NCI-H2171 (cell line): ENCODE data around the gene COL1A2.
A peak's percentile ranks its signal among the peaks of the same experiment; 100 is the strongest.

ENCODE experiments used
- DNase-seq: peaks from one replicate; lab custom pipeline; 2025; lab: John Stamatoyannopoulos, UW

The COL1A2 gene

GRCh38 chr7:94410413-94411187 is 15.9 kb downstream of the COL1A2 start:
- no peak for DNase-seq

DNA sequence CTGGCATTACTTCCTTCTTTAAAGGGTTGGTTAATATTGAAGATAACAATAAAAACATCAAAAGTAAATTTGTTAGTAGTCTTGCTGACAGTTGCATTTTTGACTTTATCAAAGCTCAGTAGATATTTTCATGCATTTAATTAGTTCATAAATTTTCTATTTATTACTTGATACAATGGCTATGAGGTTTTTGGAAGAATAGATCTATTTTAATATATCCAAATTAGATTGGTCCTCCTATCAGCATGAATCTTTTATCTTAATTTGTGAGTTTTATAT is 16.4 kb downstream of the COL1A2 start:
- DNase-seq, result no peak

DNA sequence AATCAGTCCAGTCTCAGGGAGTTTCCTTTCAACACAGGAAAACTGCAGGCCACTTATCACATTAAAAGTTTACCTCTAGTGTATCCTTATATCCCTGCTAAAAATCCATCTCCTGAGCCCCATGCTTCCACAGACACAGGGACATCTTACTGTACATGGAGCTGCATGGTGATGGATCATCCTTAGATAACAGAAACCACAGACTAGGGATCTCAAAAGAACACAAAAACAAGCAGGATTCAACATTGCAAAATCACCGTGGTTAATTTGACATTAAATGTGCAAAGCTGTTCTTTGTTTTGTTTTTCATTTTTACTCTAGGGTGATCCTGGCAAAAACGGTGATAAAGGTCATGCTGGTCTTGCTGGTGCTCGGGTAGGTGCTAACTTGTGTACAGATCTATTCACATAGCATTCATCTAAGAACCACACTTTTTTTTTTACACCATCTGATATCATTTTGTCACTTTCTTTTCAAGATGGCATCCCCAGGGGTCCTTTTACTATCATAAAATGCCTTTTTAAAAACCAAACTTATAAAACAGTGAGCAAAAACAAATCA is 18.1 kb downstream of the COL1A2 start:
- DNase-seq, result no peak

GRCh38 chr7:94414481-94414880 is 19.8 kb downstream of the COL1A2 start:
- DNase-seq, result peak; percentile 15

GRCh38 chr7:94414980-94415379 is 20.3 kb downstream of the COL1A2 start:
- DNase-seq, result no peak

- DNase-seq, result no peak
These were observed 22.6 kb downstream of the COL1A2 start for GRCh38 chr7:94417306-94417705.

- peak; percentile 61 for DNase-seq
These were observed 23.2 kb downstream of the COL1A2 start for GRCh38 chr7:94417901-94418300.

DNA sequence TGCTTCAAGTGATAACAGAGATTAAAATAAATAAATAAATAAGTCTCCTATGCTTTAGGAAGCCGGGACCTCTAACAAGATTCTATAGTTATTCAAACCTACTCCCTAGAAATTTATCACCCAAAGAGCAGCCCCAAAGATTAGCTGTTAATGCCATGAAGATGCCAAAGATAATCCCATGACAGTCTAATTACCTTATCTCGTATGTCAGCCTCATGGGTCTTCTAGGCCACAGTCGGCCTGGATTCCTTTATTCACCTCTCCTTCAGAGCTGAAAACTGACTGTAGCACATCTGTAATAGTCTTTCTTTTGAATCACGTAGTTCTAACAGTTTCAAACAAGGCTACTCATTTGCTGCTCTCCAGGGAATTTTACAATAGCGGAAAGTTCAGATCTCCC is 24.2 kb downstream of the COL1A2 start:
- DNase-seq, result no peak

DNA sequence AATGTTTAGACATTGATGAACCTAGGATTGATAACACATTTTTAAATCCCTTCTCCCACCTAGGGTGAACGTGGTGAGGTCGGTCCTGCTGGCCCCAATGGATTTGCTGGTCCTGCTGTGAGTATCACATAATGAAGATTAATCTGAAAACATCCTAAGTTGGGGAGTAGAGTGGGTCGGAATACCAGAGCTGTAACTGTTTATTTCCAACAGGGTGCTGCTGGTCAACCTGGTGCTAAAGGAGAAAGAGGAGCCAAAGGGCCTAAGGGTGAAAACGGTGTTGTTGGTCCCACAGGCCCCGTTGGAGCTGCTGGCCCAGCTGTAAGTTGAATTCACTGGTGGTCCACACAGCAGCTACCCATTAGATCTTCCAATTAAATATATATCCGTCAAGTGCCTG is 25.6 kb downstream of the COL1A2 start:
- DNase-seq, result no peak

DNA sequence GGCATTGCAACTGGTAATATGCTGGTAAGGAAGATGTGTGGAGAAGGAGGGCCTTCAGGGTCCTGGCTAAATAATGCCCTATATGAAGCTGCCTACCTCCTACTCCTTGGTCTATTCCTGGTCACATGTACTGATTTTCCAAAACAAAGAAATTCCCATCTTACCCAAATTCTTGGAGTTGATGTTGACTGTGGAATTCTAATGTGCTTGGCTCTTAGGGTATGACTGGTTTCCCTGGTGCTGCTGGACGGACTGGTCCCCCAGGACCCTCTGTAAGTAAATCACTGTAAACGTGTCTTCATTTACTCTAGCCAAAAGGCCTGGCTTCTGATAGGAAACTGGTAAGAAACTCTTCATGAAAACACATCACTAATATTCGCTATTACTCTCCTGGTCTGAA is 27.0 kb downstream of the COL1A2 start:
- no peak for DNase-seq

- DNase-seq, result no peak
These were observed 27.4 kb downstream of the COL1A2 start for GRCh38 chr7:94422136-94422535.

DNA sequence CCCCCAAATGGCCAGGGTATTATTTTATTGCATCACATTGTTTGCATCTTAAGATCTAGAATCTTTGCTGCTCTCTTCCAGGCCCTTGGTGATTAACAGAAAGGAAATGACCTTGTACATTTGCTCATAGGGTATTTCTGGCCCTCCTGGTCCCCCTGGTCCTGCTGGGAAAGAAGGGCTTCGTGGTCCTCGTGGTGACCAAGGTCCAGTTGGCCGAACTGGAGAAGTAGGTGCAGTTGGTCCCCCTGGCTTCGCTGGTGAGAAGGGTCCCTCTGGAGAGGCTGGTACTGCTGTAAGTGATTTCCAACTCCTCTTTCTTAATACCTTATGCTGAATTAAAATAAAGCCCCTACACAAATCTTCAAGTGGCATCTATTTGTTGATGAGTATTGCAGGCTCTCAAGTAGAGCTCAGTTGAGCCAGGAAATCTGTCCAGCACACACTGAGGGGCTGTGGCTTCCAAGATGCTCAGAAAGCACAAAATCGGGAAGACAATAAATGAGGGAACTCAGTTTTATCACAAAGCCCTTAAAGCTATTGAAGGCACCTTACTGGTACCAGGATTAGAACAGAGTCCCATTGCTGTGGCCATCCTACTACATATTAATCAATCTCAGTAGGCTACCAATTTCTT is 28.2 kb downstream of the COL1A2 start:
- no peak for DNase-seq

- DNase-seq, result no peak
These were observed 29.4 kb downstream of the COL1A2 start for GRCh38 chr7:94423863-94424735.

- DNase-seq, result no peak
These were observed 30.9 kb downstream of the COL1A2 start for GRCh38 chr7:94425546-94425945.

DNA sequence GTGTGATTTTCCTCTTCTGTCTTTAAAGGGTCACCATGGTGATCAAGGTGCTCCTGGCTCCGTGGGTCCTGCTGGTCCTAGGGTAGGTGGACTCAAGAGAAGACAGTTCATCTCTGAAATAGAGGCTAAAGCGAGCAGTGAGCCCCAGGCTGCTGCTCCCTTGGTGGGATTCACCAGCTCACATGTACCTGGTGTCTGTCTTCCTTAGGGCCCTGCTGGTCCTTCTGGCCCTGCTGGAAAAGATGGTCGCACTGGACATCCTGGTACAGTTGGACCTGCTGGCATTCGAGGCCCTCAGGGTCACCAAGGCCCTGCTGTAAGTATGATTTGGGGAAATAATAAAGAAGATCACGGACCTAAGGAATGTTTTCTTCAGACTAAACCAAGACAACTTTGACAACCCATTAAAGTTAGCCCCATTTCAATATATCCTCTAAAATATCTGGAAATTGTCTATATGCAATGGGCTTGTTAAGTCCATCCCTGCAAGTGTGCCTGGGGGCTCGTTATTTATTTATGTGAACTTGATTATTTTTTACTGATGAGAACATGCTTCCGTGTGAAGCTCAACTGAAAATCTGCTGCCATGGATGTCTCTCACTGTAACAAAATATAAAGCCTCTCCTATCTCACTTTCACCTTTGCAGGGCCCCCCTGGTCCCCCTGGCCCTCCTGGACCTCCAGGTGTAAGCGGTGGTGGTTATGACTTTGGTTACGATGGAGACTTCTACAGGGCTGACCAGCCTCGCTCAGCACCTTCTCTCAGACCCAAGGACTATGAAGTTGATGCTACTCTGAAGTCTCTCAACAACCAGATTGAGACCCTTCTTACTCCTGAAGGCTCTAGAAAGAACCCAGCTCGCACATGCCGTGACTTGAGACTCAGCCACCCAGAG is 32.5 kb downstream of the COL1A2 start:
- DNase-seq, result no peak

DNA sequence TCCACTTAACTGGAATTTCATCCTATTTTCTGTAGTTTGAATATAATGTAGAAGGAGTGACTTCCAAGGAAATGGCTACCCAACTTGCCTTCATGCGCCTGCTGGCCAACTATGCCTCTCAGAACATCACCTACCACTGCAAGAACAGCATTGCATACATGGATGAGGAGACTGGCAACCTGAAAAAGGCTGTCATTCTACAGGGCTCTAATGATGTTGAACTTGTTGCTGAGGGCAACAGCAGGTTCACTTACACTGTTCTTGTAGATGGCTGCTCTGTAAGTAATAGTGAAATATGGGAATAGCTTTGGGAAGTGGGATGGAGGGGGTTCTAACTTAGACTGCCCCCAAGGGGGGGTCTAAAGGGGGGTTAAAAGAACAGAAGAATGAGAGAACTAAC is 34.5 kb downstream of the COL1A2 start:
- no peak for DNase-seq

- DNase-seq, result no peak
These were observed 36.5 kb downstream of the COL1A2 start for GRCh38 chr7:94431176-94431575.

- DNase-seq, result no peak
These were observed 37.1 kb downstream of the COL1A2 start for GRCh38 chr7:94431619-94432280.

DNA sequence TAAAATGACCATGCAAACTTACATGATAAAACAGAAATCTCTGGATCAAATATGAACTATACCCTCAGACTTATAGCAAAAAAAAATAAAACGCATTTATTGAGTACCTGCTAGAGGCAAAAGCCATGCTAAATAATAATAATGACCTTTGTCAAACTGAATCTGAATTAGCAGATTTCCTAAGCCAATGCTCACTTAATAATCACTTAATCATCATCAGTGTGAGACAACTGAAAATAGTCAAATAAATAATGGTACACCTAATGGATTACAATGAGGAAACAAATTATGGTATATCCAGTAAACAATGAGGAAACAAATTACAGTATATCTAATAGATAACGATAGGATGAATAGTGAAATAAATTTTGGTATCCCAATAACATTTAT is 37.6 kb downstream of the COL1A2 start:
- no peak for DNase-seq

DNA sequence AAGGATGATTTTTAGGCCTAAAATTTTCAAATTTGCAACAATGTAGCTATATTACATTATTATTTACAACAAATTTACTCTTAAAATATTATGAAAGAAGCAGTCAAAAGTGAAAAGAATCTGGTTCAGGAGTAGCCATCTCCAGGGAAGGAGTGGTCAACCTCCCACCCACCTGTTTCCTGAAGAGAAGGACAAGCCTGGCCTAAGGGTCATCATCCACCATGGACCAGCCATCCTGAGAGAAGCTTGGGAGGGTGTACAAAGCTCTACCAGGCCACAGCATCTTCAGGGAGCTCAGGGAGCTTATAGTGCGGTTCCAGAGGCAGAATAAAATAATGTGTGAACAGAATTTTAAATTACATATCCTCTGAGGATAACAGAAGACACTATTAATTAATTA is 38.1 kb downstream of the COL1A2 start:
- DNase-seq, result no peak

DNA sequence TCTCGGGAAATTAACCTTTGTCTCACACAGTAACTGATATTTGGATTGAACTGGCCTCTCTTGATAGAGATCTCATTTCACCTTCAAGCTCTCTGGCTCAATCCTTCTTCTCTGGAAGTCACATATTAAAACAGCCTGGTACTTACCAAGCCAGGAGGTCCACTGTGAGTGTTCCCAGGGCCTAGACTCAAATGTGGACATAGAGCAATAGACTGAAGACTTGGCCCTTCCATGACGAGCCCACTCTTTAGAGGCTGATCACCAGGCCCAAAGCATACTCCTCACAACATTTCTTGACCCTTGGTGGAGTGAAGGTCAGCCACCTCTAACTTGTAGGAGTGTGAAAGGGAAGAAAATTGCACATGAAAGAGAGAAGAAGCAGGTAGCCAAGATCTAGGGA is 38.5 kb downstream of the COL1A2 start:
- DNase-seq, result no peak
